Loucy (cell line): Measurements from ENCODE around the gene SLC6A1.

Experiments
- CTCF ChIP-seq: fragments of 200-600 bp; sonication (generic); conservative IDR thresholded peaks from 2 replicates; pipeline ENCODE4 v1.5.1; 2014; ENCODE audit warnings: mild to moderate bottlenecking, antibody characterized with exemption, low read length
- EZH2phosphoT487 ChIP-seq: fragments of 200-600 bp; IDR thresholded peaks from 2 replicates; pipeline ENCODE4 v1.6.1; 2018; ENCODE audit warnings: antibody characterized with exemption, mild to moderate bottlenecking, moderate library complexity, borderline replicate concordance

DNA sequence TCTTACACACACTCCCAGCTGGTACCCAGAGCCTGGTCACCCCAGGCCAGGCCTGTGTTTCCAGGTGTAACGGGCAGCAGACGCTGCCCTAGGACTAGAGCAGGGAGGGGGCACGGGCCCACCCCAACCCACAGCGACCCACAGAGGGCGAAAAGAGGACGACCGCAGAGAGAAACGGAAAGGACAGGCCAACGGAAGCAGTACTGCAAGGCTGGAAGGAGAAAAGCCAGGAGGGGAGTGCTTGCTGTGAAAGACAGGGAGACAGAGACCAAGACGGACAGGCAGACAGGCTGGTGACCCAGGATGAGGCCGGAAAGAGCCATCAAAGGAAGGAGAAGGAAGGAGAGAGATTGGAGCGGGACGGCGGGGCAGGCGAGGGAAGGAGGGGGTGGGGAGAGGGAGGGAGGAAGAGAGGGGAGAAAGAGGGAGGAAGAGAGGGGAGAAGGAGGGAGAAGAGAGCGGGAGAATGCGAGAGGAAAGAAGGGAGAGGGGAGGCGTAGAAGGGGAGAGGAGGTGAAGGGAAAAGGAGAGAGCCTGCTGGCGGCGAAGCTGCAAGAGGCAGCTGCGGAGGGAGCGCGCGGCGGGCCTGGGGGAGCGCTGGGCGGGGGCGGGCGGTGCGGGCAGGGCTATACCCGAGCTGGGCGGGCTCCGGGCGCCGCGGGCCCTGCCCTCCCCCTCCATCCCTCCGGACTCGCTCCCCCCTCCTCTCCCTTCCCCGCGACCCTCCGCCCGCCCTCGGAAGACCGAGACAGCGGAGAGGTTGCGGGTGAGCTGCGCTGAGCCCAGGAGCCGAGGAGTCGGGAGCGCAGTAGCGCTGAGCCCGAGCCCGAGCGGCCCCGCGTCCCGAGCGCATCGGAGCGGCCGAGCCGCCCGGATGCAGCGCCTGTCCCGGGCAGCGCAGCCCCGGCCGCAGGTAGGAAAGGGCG is at the start of gene SLC6A1:
- TF ChIP-seq CTCF (no peak), EZH2phosphoT487 (no peak)
